ENCODE data around the gene EML5. TPM values are rescaled to one million over a fixed set of nuclear protein-coding genes. Genes with fewer than 3 reads are reported as not detected.

EML5 gene
- total RNA-seq, 3 donors from 2014 or later (not counting 1 experiment from before 2014, with no cell fraction given): 0.68 to 1.3 (median 1.0) TPM

DNA sequence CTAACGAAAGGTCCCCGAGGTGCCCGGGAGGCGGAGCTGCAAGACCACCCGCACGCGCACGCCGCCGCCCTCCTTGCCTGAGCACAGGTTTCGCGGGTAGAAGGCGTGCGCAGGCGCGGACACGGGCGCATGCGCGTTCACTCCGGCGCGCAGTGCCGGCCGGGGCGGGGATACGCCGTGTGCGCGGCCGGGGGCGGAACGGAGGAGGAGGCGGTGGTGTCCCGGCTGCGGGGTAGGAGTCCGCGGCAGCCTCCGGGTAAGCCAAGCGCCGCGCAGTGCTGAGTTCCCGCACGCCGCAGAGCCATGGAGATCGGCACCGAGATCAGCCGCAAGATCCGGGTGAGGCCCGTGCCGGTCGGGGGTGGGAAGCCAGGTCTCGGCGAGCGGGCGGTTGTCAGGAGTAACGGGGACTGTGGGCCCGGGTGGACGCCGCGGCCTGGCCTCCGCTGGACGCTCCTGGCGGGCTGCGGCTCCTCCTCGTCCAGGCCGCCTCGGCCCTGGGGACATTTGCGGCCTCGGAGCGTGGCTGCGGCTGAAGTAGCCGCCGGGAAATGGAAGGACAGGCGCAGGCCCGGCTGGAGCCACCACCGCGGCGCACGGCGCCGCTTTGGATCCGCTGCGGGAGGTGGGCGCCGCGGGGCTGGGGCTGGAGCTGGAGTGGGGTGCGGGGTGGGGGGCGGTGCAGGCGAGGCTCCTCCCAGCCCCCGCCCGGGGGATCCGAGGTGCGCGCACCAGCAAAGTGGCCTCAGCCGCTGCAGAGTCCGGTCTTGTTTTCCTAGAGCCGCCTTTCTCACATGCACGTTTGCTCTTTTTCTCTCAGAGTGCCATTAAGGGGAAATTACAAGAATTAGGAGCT is 229.7 kb downstream of the EML5 start, which contains the start of gene ZC3H14:
TSS of gene ZC3H14 (plus strand) at position 207 of the 856 bp plus-strand sequence. CDS start at position 304, 97 bp downstream.
- H3K9me3 ChIP-seq (ENCODE audit: control insufficient read depth, insufficient read depth, low read length): no peaks in the 10 kb centered on the region
- no peaks in the 10 kb centered on the region for H3K27me3 ChIP-seq (ENCODE audit: control insufficient read depth, insufficient read depth, low read length)
- H3K36me3 Mint-ChIP-seq: peaks cover 2% of the 10 kb centered on the region
- H3K4me1 ChIP-seq (ENCODE audit: control insufficient read depth, insufficient read depth, low read length): peaks cover 12% of the 10 kb centered on the region
- under 1% methylated on average over 99 of the region's 99 CpGs for WGBS (ENCODE audit: insufficient coverage)
- intact Hi-C loops (cut with micrococcal nuclease): loop anchor here (5.0 to 10.0 kb wide), 2 partner anchors 551 to 618 kb away; no protein-coding TSS in a partner anchor
- no peaks in the 10 kb centered on the region for H3K9me3 Mint-ChIP-seq
- H3K36me3 ChIP-seq (ENCODE audit: control insufficient read depth, insufficient read depth, low read length): peaks cover 4% of the 10 kb centered on the region
- TF ChIP-seq, protein P1, sequence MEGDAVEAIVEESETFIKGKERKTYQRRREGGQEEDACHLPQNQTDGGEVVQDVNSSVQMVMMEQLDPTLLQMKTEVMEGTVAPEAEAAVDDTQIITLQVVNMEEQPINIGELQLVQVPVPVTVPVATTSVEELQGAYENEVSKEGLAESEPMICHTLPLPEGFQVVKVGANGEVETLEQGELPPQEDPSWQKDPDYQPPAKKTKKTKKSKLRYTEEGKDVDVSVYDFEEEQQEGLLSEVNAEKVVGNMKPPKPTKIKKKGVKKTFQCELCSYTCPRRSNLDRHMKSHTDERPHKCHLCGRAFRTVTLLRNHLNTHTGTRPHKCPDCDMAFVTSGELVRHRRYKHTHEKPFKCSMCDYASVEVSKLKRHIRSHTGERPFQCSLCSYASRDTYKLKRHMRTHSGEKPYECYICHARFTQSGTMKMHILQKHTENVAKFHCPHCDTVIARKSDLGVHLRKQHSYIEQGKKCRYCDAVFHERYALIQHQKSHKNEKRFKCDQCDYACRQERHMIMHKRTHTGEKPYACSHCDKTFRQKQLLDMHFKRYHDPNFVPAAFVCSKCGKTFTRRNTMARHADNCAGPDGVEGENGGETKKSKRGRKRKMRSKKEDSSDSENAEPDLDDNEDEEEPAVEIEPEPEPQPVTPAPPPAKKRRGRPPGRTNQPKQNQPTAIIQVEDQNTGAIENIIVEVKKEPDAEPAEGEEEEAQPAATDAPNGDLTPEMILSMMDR (IDR thresholded peaks at IDR 0.05): no peak
- peak within 1 kb of the TSS; percentile 74 to 91 for H3K27ac Mint-ChIP-seq
- peaks cover 12 to 13% of the 10 kb centered on the region in 2 donors for H3K27me3 Mint-ChIP-seq (ENCODE audit: low read depth in 2 of 2)
- peak within 1 kb of the TSS; percentile 86 for H3K4me3 ChIP-seq (ENCODE audit: low read length)
- H3K27ac ChIP-seq (ENCODE audit: low read length): peak within 1 kb of the TSS; percentile 51
- ATAC-seq (peak; percentile 95 to 97 (median 96)), DNase-seq (peak; percentile 84 to 95)
- peaks cover 22 to 23% of the 10 kb centered on the region in 2 donors for H3K4me1 Mint-ChIP-seq
- peak within 1 kb of the TSS; percentile 91 for H3K4me3 Mint-ChIP-seq

DNA sequence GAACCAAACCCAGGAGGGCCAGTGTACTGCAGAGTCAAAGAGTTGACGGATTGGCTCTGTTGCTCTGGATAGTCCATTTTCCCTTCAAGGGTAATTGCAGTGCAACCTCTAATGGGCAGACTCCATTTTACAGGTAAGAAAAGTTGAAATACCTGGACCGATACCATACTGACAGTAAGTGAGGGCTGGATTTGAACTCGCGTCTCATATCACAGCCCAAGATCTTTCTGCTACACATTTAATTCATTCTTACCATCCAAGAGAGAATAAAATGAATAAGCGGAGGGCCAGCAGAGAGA is 230.3 kb downstream of the EML5 start:
- H3K4me3 ChIP-seq (ENCODE audit: low read length): peak overlapping the region; percentile 86
- Mint-ChIP-seq H3K27ac (peak overlapping the region; percentile 74 to 91), H3K4me3 (peak overlapping the region; percentile 91), H3K9me3 (no peaks in the 10 kb centered on the region), H3K27me3 (ENCODE audit: low read depth in 2 of 2) (peaks cover 12 to 13% of the 10 kb centered on the region in 2 donors), H3K36me3 (no peaks in the 10 kb centered on the region), H3K4me1 (peaks cover 22 to 24% of the 10 kb centered on the region in 2 donors)
- ATAC-seq (no peak), DNase-seq (peak in 1 of 2 donors; percentile 11)
- peaks cover 2% of the 10 kb centered on the region for H3K36me3 ChIP-seq (ENCODE audit: control insufficient read depth, insufficient read depth, low read length)
- no peak overlapping the region for H3K27ac ChIP-seq (ENCODE audit: low read length)
- no peaks in the 10 kb centered on the region for H3K27me3 ChIP-seq (ENCODE audit: control insufficient read depth, insufficient read depth, low read length)
- H3K4me1 ChIP-seq (ENCODE audit: control insufficient read depth, insufficient read depth, low read length): peaks cover 16% of the 10 kb centered on the region
- H3K9me3 ChIP-seq (ENCODE audit: control insufficient read depth, insufficient read depth, low read length): no peaks in the 10 kb centered on the region
- 27% methylated on average over 5 of the region's 5 CpGs for WGBS (ENCODE audit: insufficient coverage)
- TF ChIP-seq, protein P1 (IDR thresholded peaks at IDR 0.05): no peak
- intact Hi-C loops (cut with micrococcal nuclease): loop anchor here (5.0 to 10.0 kb wide), 2 partner anchors 550 to 618 kb away; no protein-coding TSS in a partner anchor

Other genes starting within 250 kb of the EML5 start
- under 1 TPM in 1 of 3 donors, not detected in 2; 0.15 TPM for gene PTPN21, start 237.9 kb downstream of the EML5 start, total RNA-seq
- 10 to 100 TPM; 44.1 to 54.5 (median 53.4) TPM for gene ZC3H14, start 229.9 kb downstream of the EML5 start, total RNA-seq
- gene TTC8, start 31.7 kb upstream of the EML5 start, total RNA-seq: 1 to 10 TPM; 1.3 to 2.4 (median 1.9) TPM